Measurements from ENCODE around the gene CELF2. TPM values are rescaled to one million over a fixed set of nuclear protein-coding genes. Genes with fewer than 3 reads are reported as not detected.

The CELF2 gene
- total RNA-seq, 1 donor from 2014 or later = 4.0 TPM

- no peak for DNase-seq (ENCODE audit: low read depth in 2 of 2)
These were observed 4.5 kb downstream of the CELF2 start for GRCh38 chr10:11022213-11022612.

GRCh38 chr10:11023009-11023953 is 5.6 kb downstream of the CELF2 start:
- DNase-seq (ENCODE audit: low read depth in 2 of 2) = no peak

- DNase-seq (ENCODE audit: low read depth in 2 of 2) = peak in 1 of 2 donors; percentile 64
These were observed 6.9 kb downstream of the CELF2 start for GRCh38 chr10:11024596-11024995.

- DNase-seq (ENCODE audit: low read depth in 2 of 2) = no peak
These were observed 8.3 kb downstream of the CELF2 start for GRCh38 chr10:11025978-11026377.

- no peak for DNase-seq (ENCODE audit: low read depth in 2 of 2)
These were observed 9.1 kb downstream of the CELF2 start for GRCh38 chr10:11026773-11027172.

- DNase-seq (ENCODE audit: low read depth in 2 of 2) = peak in 1 of 2 donors; percentile 8
These were observed 17.1 kb downstream of the CELF2 start for GRCh38 chr10:11034762-11035161.

- DNase-seq (ENCODE audit: low read depth in 2 of 2) = peak; percentile 92 to 95
These were observed 17.8 kb downstream of the CELF2 start for GRCh38 chr10:11035301-11035991.

GRCh38 chr10:11036424-11037011 is 18.8 kb downstream of the CELF2 start:
- peak; percentile 67 to 81 for DNase-seq (ENCODE audit: low read depth in 2 of 2)

- no peak for DNase-seq (ENCODE audit: low read depth in 2 of 2)
These were observed 20.3 kb downstream of the CELF2 start for GRCh38 chr10:11037991-11038390.

- no peak for DNase-seq (ENCODE audit: low read depth in 2 of 2)
These were observed 24.7 kb downstream of the CELF2 start for GRCh38 chr10:11042357-11042756.

- no peak for DNase-seq (ENCODE audit: low read depth in 2 of 2)
These were observed 25.4 kb downstream of the CELF2 start for GRCh38 chr10:11043039-11043438.

- DNase-seq (ENCODE audit: low read depth in 2 of 2) = no peak
These were observed 25.9 kb downstream of the CELF2 start for GRCh38 chr10:11043446-11044127.

GRCh38 chr10:11045487-11045886 is 27.8 kb downstream of the CELF2 start:
- DNase-seq (ENCODE audit: low read depth in 2 of 2) = no peak

GRCh38 chr10:11045995-11046775 is 28.5 kb downstream of the CELF2 start:
- no peak for DNase-seq (ENCODE audit: low read depth in 2 of 2)

GRCh38 chr10:11046776-11047160 is 29.1 kb downstream of the CELF2 start:
- peak in 1 of 2 donors; percentile 73 for DNase-seq (ENCODE audit: low read depth in 2 of 2)

GRCh38 chr10:11048707-11049278 is 31.1 kb downstream of the CELF2 start:
- no peak for DNase-seq (ENCODE audit: low read depth in 2 of 2)

GRCh38 chr10:11049806-11050205 is 32.1 kb downstream of the CELF2 start:
- no peak for DNase-seq (ENCODE audit: low read depth in 2 of 2)

- no peak for DNase-seq (ENCODE audit: low read depth in 2 of 2)
These were observed 32.9 kb downstream of the CELF2 start for GRCh38 chr10:11050301-11051287.

- DNase-seq (ENCODE audit: low read depth in 2 of 2) = no peak
These were observed 39.3 kb downstream of the CELF2 start for GRCh38 chr10:11057018-11057417.

All from dermis microvascular lymphatic vessel endothelial cell (primary cell).